ENCODE results near the gene SPNS1. TPM values are rescaled to one million over a fixed set of nuclear protein-coding genes. Genes with fewer than 3 reads are reported as not detected.

The SPNS1 gene
- total and polyA plus RNA-seq, 2 donors (not counting 1 experiment from before 2014, with no cell fraction given) = 36.4 to 47.6 TPM

- peaks cover 3% of the 10 kb centered on the region for H3K79me2 ChIP-seq (ENCODE audit: control insufficient read depth, insufficient read depth, low read length)
- peak overlapping the region; percentile 28 for H2AFZ ChIP-seq (ENCODE audit: insufficient read depth, low read depth, low read length, poor library complexity, severe bottlenecking)
- H3K27me3 ChIP-seq (replicated peaks in 1 of 4; ENCODE audit: control extremely low read depth in 1 of 4, control insufficient read depth in 3 of 4, insufficient read depth in 4 of 4, low read length in 3 of 4) = peaks cover 0 to 13% (median 0%) of the 10 kb centered on the region in 4 experiments
- H3K36me3 ChIP-seq (replicated peaks in 1 of 2; ENCODE audit: control extremely low read depth in 1 of 2, control insufficient read depth in 1 of 2, extremely low read depth in 1 of 2, insufficient read depth in 2 of 2, low read length in 1 of 2) = peaks cover 0 to 54% of the 10 kb centered on the region in 2 experiments
- H3K4me3 Mint-ChIP-seq = peak overlapping the region; percentile 67
- 50% methylated on average over 14 of the region's 19 CpGs for WGBS (ENCODE audit: insufficient coverage)
- H3K4me1 Mint-ChIP-seq = peaks cover 13% of the 10 kb centered on the region
- H3K4me3 ChIP-seq (ENCODE audit: control extremely low read depth in 1 of 5, extremely low read depth in 1 of 5, insufficient read depth in 1 of 5, low read depth in 2 of 5, low read length in 4 of 5) = peak overlapping the region in 4 of 5 experiments; percentile 15 to 39 (median 33)
- H3K27ac ChIP-seq (ENCODE audit: low read length in 2 of 2) = no peak overlapping the region
- H4K20me1 ChIP-seq (ENCODE audit: control insufficient read depth, insufficient read depth, low read length, poor library complexity, severe bottlenecking) = peaks cover 30% of the 10 kb centered on the region
- peak; percentile 29 for DNase-seq
- POLR2A ChIA-PET = interaction anchor here (0.6 kb wide), 1 partner anchor 115 kb away, joined by 4 read pairs; no protein-coding TSS in a partner anchor
- no peak for ATAC-seq (ENCODE audit: low read depth)
- no peak overlapping the region for H3K9ac ChIP-seq (ENCODE audit: low read length)
- no peak overlapping the region for H3K27ac Mint-ChIP-seq
- H3K27me3 Mint-ChIP-seq = peaks cover 3% of the 10 kb centered on the region
- peaks cover 6% of the 10 kb centered on the region for H3K9me3 Mint-ChIP-seq (ENCODE audit: insufficient read depth)
- H3K9me3 ChIP-seq (ENCODE audit: control extremely low read depth in 1 of 3, control insufficient read depth in 2 of 3, insufficient read depth in 1 of 3, low read length in 2 of 3) = peaks cover 0 to 30% (median 12%) of the 10 kb centered on the region in 3 donors
- CTCF ChIA-PET = interaction anchor here (0.6 kb wide), 1 partner anchor 13 kb away, joined by 3 read pairs; no protein-coding TSS in a partner anchor
- intact Hi-C loops (cut with micrococcal nuclease) = no loop called here
- peaks cover 16 to 22% of the 10 kb centered on the region in 2 donors for H3K4me1 ChIP-seq (ENCODE audit: control insufficient read depth in 2 of 2, insufficient read depth in 2 of 2, low read length in 2 of 2)
- TF ChIP-seq EZH2 (IDR thresholded peaks at IDR 0.05; ENCODE audit: borderline replicate concordance, insufficient read depth, low read depth, low read length, poor library complexity, severe bottlenecking) = no peak
- TF ChIP-seq CTCF (IDR thresholded peaks at IDR 0.05) = no peak
- peak overlapping the region; percentile 74 for H3K4me2 ChIP-seq (replicated peaks; ENCODE audit: low read depth, low read length, poor library complexity, severe bottlenecking)
Measured at GRCh38 chr16:28985211-28986041, 10.8 kb downstream of the SPNS1 start.

- ChIA-PET CTCF (no interaction called here), POLR2A (no interaction called here)
- Histone ChIP-seq H3K4me3 (ENCODE audit: control extremely low read depth in 1 of 5, extremely low read depth in 1 of 5, insufficient read depth in 1 of 5, low read depth in 2 of 5, low read length in 4 of 5) (no peak overlapping the region), H2AFZ (ENCODE audit: insufficient read depth, low read depth, low read length, poor library complexity, severe bottlenecking) (no peak overlapping the region), H3K27ac (ENCODE audit: low read length in 2 of 2) (no peak overlapping the region), H3K9ac (ENCODE audit: low read length) (no peak overlapping the region), H3K36me3 (replicated peaks in 1 of 2; ENCODE audit: control extremely low read depth in 1 of 2, control insufficient read depth in 1 of 2, extremely low read depth in 1 of 2, insufficient read depth in 2 of 2, low read length in 1 of 2) (peaks cover 0 to 50% of the 10 kb centered on the region in 2 experiments), H4K20me1 (ENCODE audit: control insufficient read depth, insufficient read depth, low read length, poor library complexity, severe bottlenecking) (peaks cover 30% of the 10 kb centered on the region), H3K9me3 (ENCODE audit: control extremely low read depth in 1 of 3, control insufficient read depth in 2 of 3, insufficient read depth in 1 of 3, low read length in 2 of 3) (peaks cover 0 to 30% (median 12%) of the 10 kb centered on the region in 3 donors), H3K4me1 (ENCODE audit: control insufficient read depth in 2 of 2, insufficient read depth in 2 of 2, low read length in 2 of 2) (peaks cover 16 to 22% of the 10 kb centered on the region in 2 donors), H3K27me3 (replicated peaks in 1 of 4; ENCODE audit: control extremely low read depth in 1 of 4, control insufficient read depth in 3 of 4, insufficient read depth in 4 of 4, low read length in 3 of 4) (peaks cover 0 to 13% (median 0%) of the 10 kb centered on the region in 4 experiments), H3K79me2 (ENCODE audit: control insufficient read depth, insufficient read depth, low read length) (peaks cover 3% of the 10 kb centered on the region), H3K4me2 (replicated peaks; ENCODE audit: low read depth, low read length, poor library complexity, severe bottlenecking) (no peak overlapping the region)
- no peak overlapping the region for H3K4me3 Mint-ChIP-seq
- H3K27ac Mint-ChIP-seq = no peak overlapping the region
- peaks cover 6% of the 10 kb centered on the region for H3K9me3 Mint-ChIP-seq (ENCODE audit: insufficient read depth)
- H3K4me1 Mint-ChIP-seq = peaks cover 13% of the 10 kb centered on the region
- peaks cover 3% of the 10 kb centered on the region for H3K27me3 Mint-ChIP-seq
- 92% methylated on average over 4 of the region's 9 CpGs for WGBS (ENCODE audit: insufficient coverage)
- intact Hi-C loops (cut with micrococcal nuclease) = no loop called here
- TF ChIP-seq EZH2 (IDR thresholded peaks at IDR 0.05; ENCODE audit: borderline replicate concordance, insufficient read depth, low read depth, low read length, poor library complexity, severe bottlenecking) = no peak
- TF ChIP-seq CTCF (IDR thresholded peaks at IDR 0.05) = no peak
- no peak for DNase-seq
- ATAC-seq (ENCODE audit: low read depth) = no peak
Measured at GRCh38 chr16:28986046-28986445, 11.5 kb downstream of the SPNS1 start.
